ENCODE measurements around the gene ATG2B. TPM values are rescaled to one million over a fixed set of nuclear protein-coding genes. Genes with fewer than 3 reads are reported as not detected.

ATG2B gene
- total and polyA plus RNA-seq, 4 experiments from 2014 or later = 1.0 to 37.8 (median 15.8) TPM

GRCh38 chr14:96274122-96274521 lies 89.0 kb downstream of the ATG2B start:
- no peaks in the 10 kb centered on the region for H3K27me3 ChIP-seq (ENCODE audit: insufficient read depth, low read length)
- Mint-ChIP-seq H3K9me3 (peaks cover 2 to 28% (median 16%) of the 10 kb centered on the region in 8 donors), H3K4me3 (no peak overlapping the region), H3K36me3 (peaks cover 0 to 8% of the 10 kb centered on the region in 2 donors), H3K27me3 (no peaks in the 10 kb centered on the region), H3K4me1 (peaks cover 0 to 3% (median under 1%) of the 10 kb centered on the region in 4 donors), H3K27ac (no peak overlapping the region)
- ChIA-PET CTCF (ENCODE audit: partially characterized antibody) (interaction anchor here (0.7 to 9.2 kb wide), 7 partner anchors 12 to 713 kb away, joined by 3 to 114 read pairs (median 3); no protein-coding TSS in a partner anchor), POLR2A (ENCODE audit: partially characterized antibody) (no interaction called here)
- no peaks in the 10 kb centered on the region for H3K4me1 ChIP-seq (ENCODE audit: insufficient read depth, low read length)
- no peak for DNase-seq
- no peak overlapping the region for H3K4me3 ChIP-seq (ENCODE audit: low read length in 2 of 2)
- intact Hi-C loops (cut with micrococcal nuclease) = loop anchor here (2.0 kb wide), 1 partner anchor 275 kb away; no protein-coding TSS in a partner anchor
- H3K9me3 ChIP-seq (ENCODE audit: control insufficient read depth in 1 of 2, low read length in 2 of 2) = peaks cover 0 to 11% of the 10 kb centered on the region in 2 donors
- no peaks in the 10 kb centered on the region for H3K36me3 ChIP-seq (ENCODE audit: insufficient read depth, low read length)
- no peak overlapping the region for H3K27ac ChIP-seq (ENCODE audit: low read depth, low read length)

- H3K27ac ChIP-seq (ENCODE audit: low read depth, low read length) = no peak overlapping the region
- H3K4me3 ChIP-seq (ENCODE audit: low read length in 2 of 2) = no peak overlapping the region
- no peaks in the 10 kb centered on the region for H3K27me3 ChIP-seq (ENCODE audit: insufficient read depth, low read length)
- ChIA-PET CTCF (ENCODE audit: partially characterized antibody) (interaction anchor here (1.2 to 9.2 kb wide), 5 partner anchors 12 to 712 kb away, joined by 3 to 114 read pairs (median 4); no protein-coding TSS in a partner anchor), POLR2A (ENCODE audit: partially characterized antibody) (no interaction called here)
- no peaks in the 10 kb centered on the region for H3K27me3 Mint-ChIP-seq
- no peaks in the 10 kb centered on the region for H3K4me1 ChIP-seq (ENCODE audit: insufficient read depth, low read length)
- peaks cover 0 to 11% of the 10 kb centered on the region in 2 donors for H3K9me3 ChIP-seq (ENCODE audit: control insufficient read depth in 1 of 2, low read length in 2 of 2)
- no peak overlapping the region for H3K4me3 Mint-ChIP-seq
- peaks cover 0 to 3% (median under 1%) of the 10 kb centered on the region in 4 donors for H3K4me1 Mint-ChIP-seq
- H3K36me3 Mint-ChIP-seq = peaks cover 0 to 8% of the 10 kb centered on the region in 2 donors
- intact Hi-C loops (cut with micrococcal nuclease) = loop anchor here (2.0 kb wide), 1 partner anchor 275 kb away; no protein-coding TSS in a partner anchor
- H3K9me3 Mint-ChIP-seq = peaks cover under 1 to 25% (median 14%) of the 10 kb centered on the region in 8 donors
- H3K27ac Mint-ChIP-seq = no peak overlapping the region
- no peaks in the 10 kb centered on the region for H3K36me3 ChIP-seq (ENCODE audit: insufficient read depth, low read length)
- DNase-seq = no peak
Observed at GRCh38 chr14:96273629-96274028, 89.5 kb downstream of the ATG2B start.

GRCh38 chr14:96272777-96273473 lies 90.2 kb downstream of the ATG2B start:
- DNase-seq = no peak
- peaks cover 0 to 5% of the 10 kb centered on the region in 2 donors for H3K9me3 ChIP-seq (ENCODE audit: control insufficient read depth in 1 of 2, low read length in 2 of 2)
- H3K27ac ChIP-seq (ENCODE audit: low read depth, low read length) = no peak overlapping the region
- no peaks in the 10 kb centered on the region for H3K27me3 Mint-ChIP-seq
- no peak overlapping the region for H3K4me3 Mint-ChIP-seq
- CTCF ChIA-PET (ENCODE audit: partially characterized antibody) = interaction anchor here (9.2 kb wide), 1 partner anchor 172 kb away, joined by 114 read pairs; no protein-coding TSS in a partner anchor
- no peaks in the 10 kb centered on the region for H3K27me3 ChIP-seq (ENCODE audit: insufficient read depth, low read length)
- H3K4me3 ChIP-seq (ENCODE audit: low read length in 2 of 2) = no peak overlapping the region
- peaks cover 0 to 19% (median 10%) of the 10 kb centered on the region in 8 donors for H3K9me3 Mint-ChIP-seq
- H3K4me1 Mint-ChIP-seq = peaks cover 0 to 3% (median under 1%) of the 10 kb centered on the region in 4 donors
- no peaks in the 10 kb centered on the region for H3K36me3 ChIP-seq (ENCODE audit: insufficient read depth, low read length)
- no peak overlapping the region for H3K27ac Mint-ChIP-seq
- POLR2A ChIA-PET (ENCODE audit: partially characterized antibody) = no interaction called here
- H3K4me1 ChIP-seq (ENCODE audit: insufficient read depth, low read length) = no peaks in the 10 kb centered on the region
- intact Hi-C loops (cut with micrococcal nuclease) = no loop called here
- peaks cover 0 to 8% of the 10 kb centered on the region in 2 donors for H3K36me3 Mint-ChIP-seq

GRCh38 chr14:96271421-96271762 lies 91.7 kb downstream of the ATG2B start:
- no peaks in the 10 kb centered on the region for H3K27me3 ChIP-seq (ENCODE audit: insufficient read depth, low read length)
- ChIA-PET POLR2A (ENCODE audit: partially characterized antibody) (no interaction called here), CTCF (ENCODE audit: partially characterized antibody) (interaction anchor here (9.2 kb wide), 1 partner anchor 171 kb away, joined by 114 read pairs; no protein-coding TSS in a partner anchor)
- peaks cover 0 to 3% (median under 1%) of the 10 kb centered on the region in 4 donors for H3K4me1 Mint-ChIP-seq
- DNase-seq = no peak
- H3K9me3 ChIP-seq (ENCODE audit: control insufficient read depth in 1 of 2, low read length in 2 of 2) = no peaks in the 10 kb centered on the region
- intact Hi-C loops (cut with micrococcal nuclease) = no loop called here
- H3K27ac ChIP-seq (ENCODE audit: low read depth, low read length) = no peak overlapping the region
- no peak overlapping the region for H3K27ac Mint-ChIP-seq
- no peaks in the 10 kb centered on the region for H3K4me1 ChIP-seq (ENCODE audit: insufficient read depth, low read length)
- no peaks in the 10 kb centered on the region for H3K36me3 ChIP-seq (ENCODE audit: insufficient read depth, low read length)
- no peak overlapping the region for H3K4me3 ChIP-seq (ENCODE audit: low read length in 2 of 2)
- peaks cover 0 to 8% of the 10 kb centered on the region in 2 donors for H3K36me3 Mint-ChIP-seq
- H3K4me3 Mint-ChIP-seq = no peak overlapping the region
- H3K27me3 Mint-ChIP-seq = peaks cover 0 to 2% of the 10 kb centered on the region in 2 donors
- H3K9me3 Mint-ChIP-seq = peaks cover 0 to 13% (median 8%) of the 10 kb centered on the region in 8 donors

GRCh38 chr14:96270565-96271420 lies 92.3 kb downstream of the ATG2B start:
- POLR2A ChIA-PET (ENCODE audit: partially characterized antibody) = interaction anchor here (0.6 kb wide), 1 partner anchor 82 kb away, joined by 3 read pairs; no protein-coding TSS in a partner anchor
- CTCF ChIA-PET (ENCODE audit: partially characterized antibody) = interaction anchor here (9.2 kb wide), 1 partner anchor 170 kb away, joined by 114 read pairs; no protein-coding TSS in a partner anchor
- peaks cover 0 to 13% (median 8%) of the 10 kb centered on the region in 8 donors for H3K9me3 Mint-ChIP-seq

GRCh38 chr14:96269359-96269710 lies 93.8 kb downstream of the ATG2B start:
- Histone ChIP-seq H3K4me1 (ENCODE audit: insufficient read depth, low read length) (no peaks in the 10 kb centered on the region), H3K36me3 (ENCODE audit: insufficient read depth, low read length) (no peaks in the 10 kb centered on the region), H3K4me3 (ENCODE audit: low read length in 2 of 2) (no peak overlapping the region), H3K27ac (ENCODE audit: low read depth, low read length) (no peak overlapping the region), H3K27me3 (ENCODE audit: insufficient read depth, low read length) (no peaks in the 10 kb centered on the region), H3K9me3 (ENCODE audit: control insufficient read depth in 1 of 2, low read length in 2 of 2) (no peaks in the 10 kb centered on the region)
- Mint-ChIP-seq H3K27ac (no peak overlapping the region), H3K36me3 (peaks cover 0 to 8% of the 10 kb centered on the region in 2 donors), H3K27me3 (peaks cover 0 to 5% of the 10 kb centered on the region in 2 donors), H3K9me3 (peaks cover 0 to 13% (median 8%) of the 10 kb centered on the region in 8 donors), H3K4me1 (no peaks in the 10 kb centered on the region), H3K4me3 (no peak overlapping the region)
- intact Hi-C loops (cut with micrococcal nuclease) = no loop called here
- no peak for DNase-seq
- CTCF ChIA-PET (ENCODE audit: partially characterized antibody) = no interaction called here
- POLR2A ChIA-PET (ENCODE audit: partially characterized antibody) = no interaction called here

More at GRCh38 chr14:96270565-96271420, 92.3 kb downstream of the ATG2B start:
- H3K36me3 ChIP-seq (ENCODE audit: insufficient read depth, low read length) = no peaks in the 10 kb centered on the region
- DNase-seq = no peak
- peaks cover 0 to 3% of the 10 kb centered on the region in 2 donors for H3K27me3 Mint-ChIP-seq
- no peak overlapping the region for H3K27ac ChIP-seq (ENCODE audit: low read depth, low read length)
- no peak overlapping the region for H3K4me3 Mint-ChIP-seq
- peaks cover 0 to 3% (median under 1%) of the 10 kb centered on the region in 4 donors for H3K4me1 Mint-ChIP-seq
- H3K27ac Mint-ChIP-seq = no peak overlapping the region
- no peaks in the 10 kb centered on the region for H3K9me3 ChIP-seq (ENCODE audit: control insufficient read depth in 1 of 2, low read length in 2 of 2)
- intact Hi-C loops (cut with micrococcal nuclease) = no loop called here
- H3K27me3 ChIP-seq (ENCODE audit: insufficient read depth, low read length) = no peaks in the 10 kb centered on the region
- H3K36me3 Mint-ChIP-seq = peaks cover 0 to 8% of the 10 kb centered on the region in 2 donors
- no peak overlapping the region for H3K4me3 ChIP-seq (ENCODE audit: low read length in 2 of 2)
- no peaks in the 10 kb centered on the region for H3K4me1 ChIP-seq (ENCODE audit: insufficient read depth, low read length)
